ENCODE data around the gene GAREM1. TPM values are rescaled to one million over a fixed set of nuclear protein-coding genes. Genes with fewer than 3 reads are reported as not detected.

GAREM1 gene
- total and polyA plus RNA-seq, 2 donors from 2014 or later = 7.0 to 47.0 TPM

GRCh38 chr18:32360682-32361345 is 109.9 kb downstream of the GAREM1 start:
- Histone ChIP-seq H3K27ac (ENCODE audit: low read depth in 2 of 2, low read length in 2 of 2) (no peak overlapping the region), H3K9ac (ENCODE audit: low read length in 3 of 3) (no peak overlapping the region), H3K9me3 (ENCODE audit: control insufficient read depth in 2 of 3, insufficient read depth in 1 of 3, low read length in 3 of 3) (no peaks in the 10 kb centered on the region), H3K4me1 (ENCODE audit: control insufficient read depth in 2 of 3, insufficient read depth in 2 of 3, low read depth in 1 of 3, low read length in 3 of 3) (peaks cover 0 to 4% (median under 1%) of the 10 kb centered on the region in 3 donors), H3K27me3 (ENCODE audit: control insufficient read depth, insufficient read depth, low read length) (no peaks in the 10 kb centered on the region), H3K4me3 (ENCODE audit: low read length in 3 of 3) (no peak overlapping the region), H3K36me3 (ENCODE audit: control insufficient read depth in 2 of 3, insufficient read depth in 3 of 3, low read length in 3 of 3) (no peaks in the 10 kb centered on the region)
- TF ChIP-seq, protein P1, sequence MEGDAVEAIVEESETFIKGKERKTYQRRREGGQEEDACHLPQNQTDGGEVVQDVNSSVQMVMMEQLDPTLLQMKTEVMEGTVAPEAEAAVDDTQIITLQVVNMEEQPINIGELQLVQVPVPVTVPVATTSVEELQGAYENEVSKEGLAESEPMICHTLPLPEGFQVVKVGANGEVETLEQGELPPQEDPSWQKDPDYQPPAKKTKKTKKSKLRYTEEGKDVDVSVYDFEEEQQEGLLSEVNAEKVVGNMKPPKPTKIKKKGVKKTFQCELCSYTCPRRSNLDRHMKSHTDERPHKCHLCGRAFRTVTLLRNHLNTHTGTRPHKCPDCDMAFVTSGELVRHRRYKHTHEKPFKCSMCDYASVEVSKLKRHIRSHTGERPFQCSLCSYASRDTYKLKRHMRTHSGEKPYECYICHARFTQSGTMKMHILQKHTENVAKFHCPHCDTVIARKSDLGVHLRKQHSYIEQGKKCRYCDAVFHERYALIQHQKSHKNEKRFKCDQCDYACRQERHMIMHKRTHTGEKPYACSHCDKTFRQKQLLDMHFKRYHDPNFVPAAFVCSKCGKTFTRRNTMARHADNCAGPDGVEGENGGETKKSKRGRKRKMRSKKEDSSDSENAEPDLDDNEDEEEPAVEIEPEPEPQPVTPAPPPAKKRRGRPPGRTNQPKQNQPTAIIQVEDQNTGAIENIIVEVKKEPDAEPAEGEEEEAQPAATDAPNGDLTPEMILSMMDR (IDR thresholded peaks at IDR 0.05; ENCODE audit: borderline replicate concordance, extremely low read depth, insufficient read depth) = no peak
- FAIRE-seq (no peak), DNase-seq (no peak)
- intact Hi-C loops (cut with DNase I) = no loop called here

DNA sequence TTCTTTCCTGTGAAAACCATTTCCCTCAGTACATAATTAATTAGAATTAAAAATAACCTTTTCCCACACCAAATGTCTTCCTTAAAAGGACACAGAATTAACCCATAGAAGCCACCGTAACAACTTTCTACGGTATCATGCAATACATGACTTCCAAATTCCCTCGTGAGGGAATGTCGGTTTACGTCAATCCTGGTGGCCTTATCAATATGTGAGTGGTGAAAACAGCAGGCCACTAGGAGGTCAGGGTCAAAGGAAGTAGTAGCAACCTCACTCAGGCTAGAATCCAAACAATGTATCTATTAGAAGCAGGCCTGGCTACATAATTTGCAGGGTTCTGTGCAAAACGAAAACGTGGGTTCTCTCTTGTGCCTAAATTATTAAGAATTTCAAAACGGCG is 112.2 kb downstream of the GAREM1 start:
- H3K36me3 ChIP-seq (ENCODE audit: control insufficient read depth in 2 of 3, insufficient read depth in 3 of 3, low read length in 3 of 3) = no peaks in the 10 kb centered on the region
- peaks cover 0 to 2% (median 0%) of the 10 kb centered on the region in 3 donors for H3K4me1 ChIP-seq (ENCODE audit: control insufficient read depth in 2 of 3, insufficient read depth in 2 of 3, low read depth in 1 of 3, low read length in 3 of 3)
- no peaks in the 10 kb centered on the region for H3K9me3 ChIP-seq (ENCODE audit: control insufficient read depth in 2 of 3, insufficient read depth in 1 of 3, low read length in 3 of 3)
- intact Hi-C loops (cut with DNase I) = no loop called here
- H3K9ac ChIP-seq (ENCODE audit: low read length in 3 of 3) = no peak overlapping the region
- no peak for FAIRE-seq
- no peak for DNase-seq
- no peak overlapping the region for H3K4me3 ChIP-seq (ENCODE audit: low read length in 3 of 3)
- TF ChIP-seq, protein P1 (IDR thresholded peaks at IDR 0.05; ENCODE audit: borderline replicate concordance, extremely low read depth, insufficient read depth) = no peak
- H3K27ac ChIP-seq (ENCODE audit: low read depth in 2 of 2, low read length in 2 of 2) = no peak overlapping the region
- no peaks in the 10 kb centered on the region for H3K27me3 ChIP-seq (ENCODE audit: control insufficient read depth, insufficient read depth, low read length)

DNA sequence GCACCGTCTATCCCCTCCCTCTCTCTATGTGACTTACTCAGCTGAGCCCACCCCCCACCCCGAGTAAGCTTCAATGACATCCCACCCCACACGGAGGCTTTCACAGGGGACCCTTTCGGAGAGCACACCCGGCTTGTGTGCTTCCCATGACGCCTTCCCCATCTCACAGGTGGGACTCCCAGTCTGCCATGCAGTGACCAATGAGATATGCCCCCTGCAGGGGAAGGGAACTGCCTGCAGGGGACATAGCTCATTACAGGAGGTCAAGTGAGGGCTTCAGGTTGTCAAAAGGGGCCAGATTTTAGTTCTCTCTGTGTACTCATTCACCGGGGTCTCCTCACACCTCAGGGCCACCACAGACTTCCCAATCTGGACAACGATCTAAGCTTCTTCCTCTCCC is 112.6 kb downstream of the GAREM1 start:
- H3K9me3 ChIP-seq (ENCODE audit: control insufficient read depth in 2 of 3, insufficient read depth in 1 of 3, low read length in 3 of 3) = no peaks in the 10 kb centered on the region
- H3K27ac ChIP-seq (ENCODE audit: low read depth in 2 of 2, low read length in 2 of 2) = no peak overlapping the region
- H3K4me1 ChIP-seq (ENCODE audit: control insufficient read depth in 2 of 3, insufficient read depth in 2 of 3, low read depth in 1 of 3, low read length in 3 of 3) = peaks cover 0 to 2% (median 0%) of the 10 kb centered on the region in 3 donors
- TF ChIP-seq, protein P1 (IDR thresholded peaks at IDR 0.05; ENCODE audit: borderline replicate concordance, extremely low read depth, insufficient read depth) = no peak
- FAIRE-seq = no peak
- DNase-seq = no peak
- no peaks in the 10 kb centered on the region for H3K27me3 ChIP-seq (ENCODE audit: control insufficient read depth, insufficient read depth, low read length)
- H3K9ac ChIP-seq (ENCODE audit: low read length in 3 of 3) = no peak overlapping the region
- no peaks in the 10 kb centered on the region for H3K36me3 ChIP-seq (ENCODE audit: control insufficient read depth in 2 of 3, insufficient read depth in 3 of 3, low read length in 3 of 3)
- intact Hi-C loops (cut with DNase I) = no loop called here
- H3K4me3 ChIP-seq (ENCODE audit: low read length in 3 of 3) = no peak overlapping the region

All from kidney (tissue), 14 donors.